Stimulated activated CD8-positive, alpha-beta memory T cell treated with anti-CD3 and anti-CD28 coated beads, Interleukin-4, amount 100 ng/mL, for 48 hours (primary cell): ENCODE data around the gene RIN3.
A peak's percentile ranks its signal among the peaks of the same experiment; 100 is the strongest.

Experiments
- DNase-seq: peaks from one replicate; pipeline ENCODE4 v3.0.0-alpha.2; 2020

Gene RIN3

DNA sequence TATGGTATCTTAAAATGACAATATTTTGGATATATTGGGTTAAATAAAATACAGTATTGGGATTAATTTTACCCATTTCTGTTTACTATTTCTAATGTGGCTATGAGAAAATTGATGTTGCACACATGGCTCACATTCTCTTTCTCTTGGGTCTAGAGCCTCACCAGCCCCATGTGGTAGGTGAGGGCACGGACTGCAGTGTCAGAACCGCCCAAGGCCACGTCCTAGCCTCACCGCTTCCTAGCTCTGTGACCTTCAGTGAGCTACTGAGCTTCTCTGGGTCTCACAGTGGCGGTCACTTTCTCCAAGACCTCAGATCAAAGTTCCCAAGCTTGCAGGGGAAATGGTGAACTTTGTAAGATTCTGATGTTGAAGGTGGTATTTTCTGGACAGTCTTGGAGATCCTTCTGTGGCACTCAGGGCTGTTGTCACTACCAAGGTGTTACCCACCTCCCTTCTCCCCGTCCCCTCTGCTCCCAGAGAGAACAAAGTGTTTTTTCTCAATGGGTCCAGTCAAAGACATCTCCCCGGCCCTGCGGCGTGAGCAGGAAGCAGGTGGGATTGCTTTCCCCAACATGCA lies 87.6 kb downstream of the RIN3 start:
- no peak for DNase-seq

- no peak for DNase-seq
These were observed 88.3 kb downstream of the RIN3 start for GRCh38 chr14:92601757-92602417.

DNA sequence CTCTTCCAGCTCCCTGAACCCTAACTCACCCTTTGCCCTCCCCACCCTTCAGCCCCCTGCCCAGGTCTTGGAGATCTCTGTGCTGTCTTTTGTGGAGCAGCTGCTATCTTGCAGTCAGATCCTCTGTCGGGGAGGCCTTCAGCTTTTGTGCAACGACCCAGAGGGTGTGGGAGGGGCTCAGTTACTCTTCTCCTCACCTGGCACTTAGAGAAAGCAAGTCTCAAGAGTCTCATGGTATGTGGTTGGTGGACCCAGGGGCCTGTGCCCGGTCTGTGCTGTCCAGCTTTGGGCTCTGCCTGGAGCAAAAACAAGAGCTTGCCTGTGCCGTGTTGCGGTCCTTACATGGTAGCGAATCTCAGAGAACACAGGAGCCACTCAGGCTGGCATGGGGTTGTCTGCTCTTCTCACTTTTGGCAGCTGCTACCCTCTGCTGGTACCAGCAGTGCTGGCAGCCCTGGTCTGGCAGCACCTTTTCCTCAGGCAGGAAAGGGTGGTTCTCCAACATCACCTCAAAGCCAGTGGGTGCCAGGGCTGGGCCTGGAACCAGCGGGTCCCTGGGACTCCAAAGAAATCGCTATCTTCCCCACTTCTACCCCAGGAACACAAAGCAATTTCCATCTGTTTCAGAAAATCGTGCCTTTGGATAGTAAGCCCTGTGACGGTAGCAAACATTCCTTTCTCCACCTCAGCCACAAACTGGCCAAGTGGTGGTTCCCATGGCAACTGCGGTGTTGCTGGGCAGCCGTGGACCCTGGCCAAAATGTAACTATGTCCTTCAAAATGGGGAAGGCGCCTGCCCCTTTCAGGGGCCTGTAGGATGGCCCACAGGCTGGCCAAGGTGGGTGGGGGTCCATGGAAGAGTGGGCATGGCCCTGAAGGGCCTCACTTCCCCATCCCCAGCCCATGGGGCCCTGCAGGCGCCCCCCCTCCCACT lies 90.0 kb downstream of the RIN3 start:
- DNase-seq: no peak

DNA sequence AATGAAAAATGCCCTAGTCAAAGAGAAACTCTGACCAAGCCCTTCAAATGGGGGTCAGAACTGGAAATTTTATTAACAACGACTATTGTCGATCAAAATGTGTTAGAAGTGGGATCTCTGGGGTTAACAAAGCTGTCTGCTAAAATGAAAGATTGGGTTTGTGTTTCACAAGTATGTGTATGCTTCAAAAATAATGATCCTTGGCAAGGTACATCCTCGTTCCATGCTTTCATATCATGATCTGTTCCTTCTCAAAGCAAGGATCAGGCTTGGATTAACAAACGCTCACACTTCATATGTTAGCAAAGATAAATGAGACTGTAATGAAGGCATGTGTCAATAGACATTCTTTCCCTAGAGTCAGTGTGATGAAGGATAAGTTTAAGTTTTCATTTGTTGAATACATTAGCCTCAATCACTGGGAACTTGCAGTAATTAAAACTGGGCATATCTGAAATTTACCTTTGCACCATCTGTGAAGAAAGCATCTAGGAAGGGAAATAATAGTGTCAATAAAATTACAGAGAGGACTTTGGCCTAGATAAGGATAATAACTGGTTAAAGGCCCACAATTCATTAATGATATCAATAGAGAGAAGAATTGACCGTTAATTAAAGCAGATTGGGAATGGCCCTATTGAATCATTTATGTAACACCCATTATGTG lies 91.8 kb downstream of the RIN3 start:
- no peak for DNase-seq

DNA sequence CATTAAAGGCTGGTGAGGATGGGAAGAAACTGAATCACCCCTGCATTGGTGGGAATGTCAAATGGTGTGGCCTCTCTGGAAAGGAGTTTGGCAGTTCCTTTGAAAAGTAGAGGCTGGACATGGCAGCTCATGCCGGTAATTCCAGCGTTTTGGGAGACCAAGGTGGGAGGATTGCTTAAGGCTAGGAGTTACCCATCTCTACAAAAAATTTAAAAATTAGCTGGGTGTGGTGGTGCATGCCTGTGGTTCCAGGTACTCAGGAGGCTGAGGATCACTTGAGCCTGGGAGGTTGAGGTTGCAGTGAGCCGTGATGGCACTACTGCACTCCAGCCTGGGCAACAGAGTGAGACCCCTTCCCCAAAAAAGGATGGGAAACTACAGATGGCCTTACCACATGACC lies 93.7 kb downstream of the RIN3 start:
- DNase-seq: no peak

GRCh38 chr14:92607702-92608429 lies 94.3 kb downstream of the RIN3 start:
- no peak for DNase-seq

DNA sequence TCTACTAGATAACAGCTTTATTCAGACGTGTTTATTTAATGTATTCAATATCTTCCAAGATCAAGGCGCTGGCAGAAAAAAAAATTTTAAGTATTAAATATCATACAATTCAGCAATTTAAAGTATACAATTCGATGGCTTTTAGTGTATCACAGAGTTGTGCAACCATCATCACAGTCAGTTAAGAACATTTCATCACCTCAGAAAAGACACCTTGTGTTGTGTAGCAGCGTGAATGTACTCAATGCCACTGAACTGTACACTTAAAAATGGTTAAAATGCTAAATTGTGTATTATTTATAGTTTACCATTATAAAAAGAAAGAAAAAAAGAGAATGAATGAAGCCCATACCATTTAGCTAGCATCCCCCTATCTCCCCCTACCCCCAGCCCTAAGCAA lies 96.4 kb downstream of the RIN3 start:
- no peak for DNase-seq

- DNase-seq: no peak
These were observed 97.3 kb downstream of the RIN3 start for GRCh38 chr14:92610849-92611271.

- peak; percentile 89 for DNase-seq
These were observed 99.6 kb downstream of the RIN3 start for GRCh38 chr14:92613008-92613658.

- DNase-seq: no peak
These were observed 100.2 kb downstream of the RIN3 start for GRCh38 chr14:92613681-92614260.

GRCh38 chr14:92615451-92615850 lies 101.9 kb downstream of the RIN3 start:
- DNase-seq: peak; percentile 73

DNA sequence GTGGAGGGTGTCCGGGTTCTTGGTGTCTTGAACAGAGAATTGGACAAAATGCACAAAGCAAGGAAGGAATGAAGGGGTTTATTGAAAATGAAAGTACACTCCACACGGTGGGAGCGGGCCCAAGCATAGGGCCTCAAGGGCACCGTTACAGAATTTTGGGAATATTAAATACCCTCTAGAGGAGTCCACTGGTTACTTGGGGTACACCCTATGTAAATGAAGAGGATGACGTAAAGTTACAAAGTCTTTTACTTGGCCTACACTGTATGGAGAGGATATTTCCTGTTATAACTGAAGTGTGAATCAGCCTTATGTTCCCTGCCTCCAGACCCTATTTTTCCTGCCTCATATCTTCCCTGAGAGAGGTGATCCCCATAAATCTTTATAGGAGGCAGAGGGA lies 102.6 kb downstream of the RIN3 start:
- DNase-seq: no peak

- DNase-seq: no peak
These were observed 104.0 kb downstream of the RIN3 start for GRCh38 chr14:92617581-92617980.

DNA sequence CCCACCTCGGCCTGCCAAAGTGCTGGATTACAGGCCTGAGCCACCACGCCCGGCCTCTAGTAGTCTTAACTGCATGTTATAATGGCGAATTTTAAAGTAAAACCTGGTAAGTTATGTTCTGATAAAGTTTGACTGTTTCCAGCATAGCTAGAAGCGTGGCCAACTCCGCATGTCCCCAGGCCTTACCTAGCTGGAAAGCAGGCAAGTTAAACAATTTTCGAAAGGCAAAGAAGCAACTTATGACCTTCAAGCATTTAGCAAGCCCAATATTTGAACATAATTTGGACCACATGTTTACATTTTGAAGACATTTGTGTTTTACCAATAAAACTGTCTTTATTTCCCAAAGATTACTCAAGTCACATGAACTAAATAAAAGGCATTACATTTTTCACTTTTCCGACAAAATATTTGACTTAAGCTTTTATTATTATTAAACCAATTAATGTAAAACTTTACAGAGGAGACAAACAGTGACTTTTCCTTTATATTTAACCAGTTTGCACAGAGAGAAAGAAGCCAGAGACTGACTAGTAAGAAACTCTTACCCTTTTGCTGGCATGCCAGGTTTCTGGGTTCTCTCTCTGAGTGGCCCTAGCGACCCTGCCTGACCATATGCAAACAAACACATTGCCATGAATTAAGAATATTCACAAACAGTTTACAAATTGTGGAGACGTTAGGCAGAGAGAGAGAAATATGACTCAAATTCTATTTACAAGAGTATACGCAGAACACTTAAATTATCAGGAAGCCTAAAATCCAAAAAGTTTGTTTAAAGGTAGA lies 106.3 kb downstream of the RIN3 start:
- DNase-seq: no peak

GRCh38 chr14:92622311-92622710 lies 108.7 kb downstream of the RIN3 start:
- DNase-seq: no peak

- no peak for DNase-seq
These were observed 111.2 kb downstream of the RIN3 start for GRCh38 chr14:92624764-92625163.

- no peak for DNase-seq
These were observed 111.6 kb downstream of the RIN3 start for GRCh38 chr14:92625213-92625612.

GRCh38 chr14:92626041-92626440 lies 112.5 kb downstream of the RIN3 start:
- DNase-seq: no peak

- DNase-seq: no peak
These were observed 114.2 kb downstream of the RIN3 start for GRCh38 chr14:92627707-92628215.

GRCh38 chr14:92628636-92629035 lies 115.1 kb downstream of the RIN3 start:
- no peak for DNase-seq

GRCh38 chr14:92630367-92630766 lies 116.8 kb downstream of the RIN3 start:
- DNase-seq: no peak
